GF-D8 (cell line): ENCODE results near the gene ECE2.
"Not testable (repeated sequence)": the region's sequence is repeated elsewhere in the genome, so short reads cannot be mapped to it uniquely, and the experiment has no call there.

Source experiments
- DNase-seq: peaks from one replicate; lab custom pipeline; 2025; lab: John Stamatoyannopoulos, UW

The ECE2 gene

GRCh38 chr3:184336547-184337398, 61.0 kb downstream of the ECE2 start:
- DNase-seq: no peak

- no peak for DNase-seq
These were observed 61.5 kb downstream of the ECE2 start, which contains the start of gene FAM131A for GRCh38 chr3:184337399-184337714. Gene FAM131A, plus strand, starts transcription at chr3:184337600. Its CDS starts 31 bp downstream, at chr3:184337631.

- no peak for DNase-seq
These were observed 62.2 kb downstream of the ECE2 start for GRCh38 chr3:184337981-184338380.

- no peak for DNase-seq
These were observed 62.7 kb downstream of the ECE2 start for GRCh38 chr3:184338511-184338945.

- DNase-seq: no peak
These were observed 63.2 kb downstream of the ECE2 start for GRCh38 chr3:184339001-184339400.

- DNase-seq: not testable (repeated sequence)
These were observed 63.8 kb downstream of the ECE2 start for GRCh38 chr3:184339451-184340135.

GRCh38 chr3:184341925-184342324, 66.1 kb downstream of the ECE2 start:
- DNase-seq: no peak
